ENCODE results near the gene VPS9D1. TPM values are rescaled to one million over a fixed set of nuclear protein-coding genes. Genes with fewer than 3 reads are reported as not detected.

Gene VPS9D1
- polyA plus RNA-seq, 2 of the 4 experiments (the other 2 are of a cell fraction): 2.1 to 5.4 TPM

DNA sequence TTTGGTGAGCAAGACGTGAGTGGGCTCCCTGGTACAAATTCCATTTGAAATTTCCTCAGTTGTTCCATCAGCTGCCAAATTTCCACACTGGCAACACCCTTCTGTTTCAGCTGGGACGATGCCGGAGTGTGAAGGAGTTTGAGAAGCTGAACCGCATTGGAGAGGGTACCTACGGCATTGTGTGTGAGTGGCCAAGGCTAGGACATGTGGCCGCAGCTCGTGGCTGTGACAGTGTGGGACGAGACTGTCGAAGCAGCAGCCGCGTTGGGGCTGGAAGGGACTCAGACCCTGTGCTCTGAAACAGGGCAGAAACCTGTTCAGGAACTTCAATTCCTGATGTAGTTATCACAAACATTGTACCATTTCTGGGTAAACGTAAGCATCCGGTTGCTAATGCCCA is 31.6 kb downstream of the VPS9D1 start:
- DNase-seq (ENCODE audit: low read depth in 1 of 2, low spot score in 1 of 2) (no peak), ATAC-seq (no peak), FAIRE-seq (no peak)
- no peak overlapping the region for H3K4me2 ChIP-seq
- TF ChIP-seq EP300 (IDR thresholded peaks at IDR 0.05): no peak
- no peak for TF ChIP-seq RARB (CRISPR knock-in tag; IDR thresholded peaks at IDR 0.05)
- TF ChIP-seq GATA3 (IDR thresholded peaks at IDR 0.05; ENCODE audit: borderline replicate concordance): no peak
- TF ChIP-seq KDM1A (IDR thresholded peaks at IDR 0.05; ENCODE audit: low read depth): no peak
- TF ChIP-seq, protein P1, sequence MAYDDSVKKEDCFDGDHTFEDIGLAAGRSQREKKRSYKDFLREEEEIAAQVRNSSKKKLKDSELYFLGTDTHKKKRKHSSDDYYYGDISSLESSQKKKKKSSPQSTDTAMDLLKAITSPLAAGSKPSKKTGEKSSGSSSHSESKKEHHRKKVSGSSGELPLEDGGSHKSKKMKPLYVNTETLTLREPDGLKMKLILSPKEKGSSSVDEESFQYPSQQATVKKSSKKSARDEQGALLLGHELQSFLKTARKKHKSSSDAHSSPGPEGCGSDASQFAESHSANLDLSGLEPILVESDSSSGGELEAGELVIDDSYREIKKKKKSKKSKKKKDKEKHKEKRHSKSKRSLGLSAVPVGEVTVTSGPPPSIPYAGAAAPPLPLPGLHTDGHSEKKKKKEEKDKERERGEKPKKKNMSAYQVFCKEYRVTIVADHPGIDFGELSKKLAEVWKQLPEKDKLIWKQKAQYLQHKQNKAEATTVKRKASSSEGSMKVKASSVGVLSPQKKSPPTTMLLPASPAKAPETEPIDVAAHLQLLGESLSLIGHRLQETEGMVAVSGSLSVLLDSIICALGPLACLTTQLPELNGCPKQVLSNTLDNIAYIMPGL (CRISPR knock-in tag; IDR thresholded peaks at IDR 0.05; ENCODE audit: borderline replicate concordance): no peak
- TF ChIP-seq MAZ (IDR thresholded peaks at IDR 0.05; ENCODE audit: borderline replicate concordance, low read depth, low read length): no peak
- TF ChIP-seq NPAS2 (CRISPR knock-in tag; IDR thresholded peaks at IDR 0.05; ENCODE audit: borderline replicate concordance): no peak
- TF ChIP-seq MYC (IDR thresholded peaks at IDR 0.05; ENCODE audit: borderline replicate concordance, low read length): no peak
- TF ChIP-seq ZSCAN20 (CRISPR knock-in tag; IDR thresholded peaks at IDR 0.05): no peak
- no peak for TF ChIP-seq ESRRA (IDR thresholded peaks at IDR 0.05; ENCODE audit: borderline replicate concordance, low read length)
- no peak for TF ChIP-seq ZC3H11A (IDR thresholded peaks at IDR 0.05)
- TF ChIP-seq ZFP36 (IDR thresholded peaks at IDR 0.05; ENCODE audit: borderline replicate concordance, partially characterized antibody): no peak
- no peak for TF ChIP-seq KDM5A (IDR thresholded peaks at IDR 0.05)
- TF ChIP-seq EHMT2 (IDR thresholded peaks at IDR 0.05; ENCODE audit: low read depth): no peak
- no peak for TF ChIP-seq ZNF302 (CRISPR knock-in tag; IDR thresholded peaks at IDR 0.05)
- TF ChIP-seq, protein P2, sequence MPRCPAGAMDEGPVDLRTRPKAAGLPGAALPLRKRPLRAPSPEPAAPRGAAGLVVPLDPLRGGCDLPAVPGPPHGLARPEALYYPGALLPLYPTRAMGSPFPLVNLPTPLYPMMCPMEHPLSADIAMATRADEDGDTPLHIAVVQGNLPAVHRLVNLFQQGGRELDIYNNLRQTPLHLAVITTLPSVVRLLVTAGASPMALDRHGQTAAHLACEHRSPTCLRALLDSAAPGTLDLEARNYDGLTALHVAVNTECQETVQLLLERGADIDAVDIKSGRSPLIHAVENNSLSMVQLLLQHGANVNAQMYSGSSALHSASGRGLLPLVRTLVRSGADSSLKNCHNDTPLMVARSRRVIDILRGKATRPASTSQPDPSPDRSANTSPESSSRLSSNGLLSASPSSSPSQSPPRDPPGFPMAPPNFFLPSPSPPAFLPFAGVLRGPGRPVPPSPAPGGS (IDR thresholded peaks at IDR 0.05): no peak
- no peak for TF ChIP-seq JUN (IDR thresholded peaks at IDR 0.05)
- TF ChIP-seq NR3C1 (IDR thresholded peaks at IDR 0.05): no peak
- TF ChIP-seq HDAC2 (IDR thresholded peaks at IDR 0.05): no peak
- no peak for TF ChIP-seq TFCP2L1 (CRISPR knock-in tag; IDR thresholded peaks at IDR 0.05)
- WGBS (ENCODE audit: missing lambda C conversion rate): 97% methylated on average over 13 of the region's 13 CpGs
- H3K27ac ChIP-seq: no peak overlapping the region
- H3K4me1 ChIP-seq: peaks cover 11% of the 10 kb centered on the region
- no peak overlapping the region for H3K4me3 ChIP-seq
- CTCF ChIA-PET: interaction anchor here (1.0 to 4.7 kb wide), 3 partner anchors 11 to 17 kb away, joined by 3 to 33 read pairs (median 7); partner anchors contain the start of gene SPATA2L
- POLR2A ChIA-PET: no interaction called here
- H3K9me3 ChIP-seq: peaks cover 9% of the 10 kb centered on the region

DNA sequence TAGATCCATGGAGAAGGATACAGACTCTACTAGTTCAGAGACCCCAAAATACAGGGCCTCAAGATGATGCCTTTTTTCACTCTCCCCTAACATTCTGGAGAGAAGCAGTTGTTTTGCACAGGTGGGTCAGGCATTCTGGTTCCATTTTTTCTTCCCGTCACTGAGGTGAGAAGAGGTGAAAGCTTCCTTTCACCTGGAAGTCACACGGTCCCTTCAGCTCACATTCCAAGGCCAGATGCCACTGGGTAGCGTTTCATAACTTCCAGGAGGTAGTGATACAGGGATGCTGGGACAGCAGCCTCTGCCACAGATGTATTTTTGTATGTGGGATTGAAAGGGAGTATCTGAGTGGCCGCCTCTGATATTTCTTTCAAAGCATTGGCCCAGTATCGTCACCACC is 32.3 kb downstream of the VPS9D1 start:
- peaks cover 9% of the 10 kb centered on the region for H3K9me3 ChIP-seq
- no peak for DNase-seq (ENCODE audit: low read depth in 1 of 2, low spot score in 1 of 2)
- no peak overlapping the region; the same call in 2 of the 3 replicates for H3K4me2 ChIP-seq
- FAIRE-seq: no peak
- ChIA-PET CTCF (interaction anchor here (1.0 to 4.7 kb wide), 3 partner anchors 10 to 18 kb away, joined by 3 to 33 read pairs (median 7); partner anchors contain the start of gene SPATA2L), POLR2A (interaction anchor here (0.7 kb wide), 1 partner anchor 85 kb away, joined by 4 read pairs; no protein-coding TSS in a partner anchor)
- TF ChIP-seq, protein P3, sequence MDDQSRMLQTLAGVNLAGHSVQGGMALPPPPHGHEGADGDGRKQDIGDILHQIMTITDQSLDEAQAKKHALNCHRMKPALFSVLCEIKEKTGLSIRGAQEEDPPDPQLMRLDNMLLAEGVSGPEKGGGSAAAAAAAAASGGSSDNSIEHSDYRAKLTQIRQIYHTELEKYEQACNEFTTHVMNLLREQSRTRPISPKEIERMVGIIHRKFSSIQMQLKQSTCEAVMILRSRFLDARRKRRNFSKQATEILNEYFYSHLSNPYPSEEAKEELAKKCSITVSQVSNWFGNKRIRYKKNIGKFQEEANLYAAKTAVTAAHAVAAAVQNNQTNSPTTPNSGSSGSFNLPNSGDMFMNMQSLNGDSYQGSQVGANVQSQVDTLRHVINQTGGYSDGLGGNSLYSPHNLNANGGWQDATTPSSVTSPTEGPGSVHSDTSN (IDR thresholded peaks at IDR 0.05): no peak
- TF ChIP-seq RFX5 (IDR thresholded peaks at IDR 0.05): no peak
- TF ChIP-seq, protein P1 (CRISPR knock-in tag; IDR thresholded peaks at IDR 0.05; ENCODE audit: borderline replicate concordance): no peak
- no peak for TF ChIP-seq EP300 (IDR thresholded peaks at IDR 0.05)
- no peak for TF ChIP-seq POLR2AphosphoS2 (conservative IDR thresholded peaks at IDR 0.05; ENCODE audit: low read length)
- no peak for TF ChIP-seq MYC (IDR thresholded peaks at IDR 0.05; ENCODE audit: borderline replicate concordance, low read length)
- ATAC-seq: no peak
- H3K27ac ChIP-seq: no peak overlapping the region
- peaks cover 11% of the 10 kb centered on the region for H3K4me1 ChIP-seq
- WGBS (ENCODE audit: missing lambda C conversion rate): 92% methylated on average over 5 of the region's 5 CpGs
- no peak overlapping the region for H3K4me3 ChIP-seq

All from A549 (cell line).